GM21447 (cell line): ENCODE results near the gene ENSA.
"Not testable (repeated sequence)": the region's sequence is repeated elsewhere in the genome, so short reads cannot be mapped to it uniquely, and the experiment has no call there.

Source experiments
- ATAC-seq: cut with Tn5 transposase; IDR thresholded peaks from one replicate; pipeline ENCODE4 v1.9.1; 2021; ENCODE audit not compliant: unreplicated experiment

The ENSA gene

GRCh38 chr1:150622303-150622975 lies 7.0 kb downstream of the ENSA start:
- no peak for ATAC-seq

GRCh38 chr1:150621497-150622302 lies 7.7 kb downstream of the ENSA start:
- no peak for ATAC-seq

GRCh38 chr1:150620919-150621318 lies 8.5 kb downstream of the ENSA start:
- no peak for ATAC-seq

- no peak for ATAC-seq
Observed at GRCh38 chr1:150619576-150620509, 9.6 kb downstream of the ENSA start.

GRCh38 chr1:150615346-150616201 lies 13.8 kb downstream of the ENSA start:
- ATAC-seq = no peak

- peak; percentile 56 for ATAC-seq
Observed at GRCh38 chr1:150613061-150613920, 16.1 kb downstream of the ENSA start.

- ATAC-seq = no peak
Observed at GRCh38 chr1:150612014-150612345, 17.4 kb downstream of the ENSA start.

GRCh38 chr1:150610576-150610975 lies 18.8 kb downstream of the ENSA start:
- ATAC-seq = no peak

- ATAC-seq = no peak
Observed at GRCh38 chr1:150609732-150610131, 19.7 kb downstream of the ENSA start.

GRCh38 chr1:150606463-150607142 lies 22.8 kb downstream of the ENSA start:
- ATAC-seq = no peak

- not testable (repeated sequence) for ATAC-seq
Observed at GRCh38 chr1:150605451-150605731, 24.0 kb downstream of the ENSA start.

GRCh38 chr1:150604226-150604588 lies 25.2 kb downstream of the ENSA start:
- no peak for ATAC-seq

GRCh38 chr1:150603711-150604110 lies 25.7 kb downstream of the ENSA start:
- no peak for ATAC-seq

GRCh38 chr1:150602372-150602771 lies 27.0 kb downstream of the ENSA start:
- ATAC-seq = not testable (repeated sequence)

- no peak for ATAC-seq
Observed at GRCh38 chr1:150601540-150601939, 27.9 kb downstream of the ENSA start.

GRCh38 chr1:150598346-150598745 lies 31.1 kb downstream of the ENSA start:
- ATAC-seq = not testable (repeated sequence)

- no peak for ATAC-seq
Observed at GRCh38 chr1:150596976-150597375, 32.4 kb downstream of the ENSA start.

- no peak for ATAC-seq
Observed at GRCh38 chr1:150596095-150596892, 33.1 kb downstream of the ENSA start.

GRCh38 chr1:150582371-150582770 lies 47.0 kb downstream of the ENSA start:
- no peak for ATAC-seq
